GM19043 (cell line): Measurements from ENCODE around the gene MYCL.
A peak's percentile ranks its signal among the peaks of the same experiment; 100 is the strongest.

Experiments used
- ATAC-seq: cut with Tn5 transposase; IDR thresholded peaks from one replicate; pipeline ENCODE4 v1.9.1; 2021; ENCODE audit warnings: low read depth; ENCODE audit not compliant: unreplicated experiment

MYCL gene, protein sequence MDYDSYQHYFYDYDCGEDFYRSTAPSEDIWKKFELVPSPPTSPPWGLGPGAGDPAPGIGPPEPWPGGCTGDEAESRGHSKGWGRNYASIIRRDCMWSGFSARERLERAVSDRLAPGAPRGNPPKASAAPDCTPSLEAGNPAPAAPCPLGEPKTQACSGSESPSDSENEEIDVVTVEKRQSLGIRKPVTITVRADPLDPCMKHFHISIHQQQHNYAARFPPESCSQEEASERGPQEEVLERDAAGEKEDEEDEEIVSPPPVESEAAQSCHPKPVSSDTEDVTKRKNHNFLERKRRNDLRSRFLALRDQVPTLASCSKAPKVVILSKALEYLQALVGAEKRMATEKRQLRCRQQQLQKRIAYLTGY

DNA sequence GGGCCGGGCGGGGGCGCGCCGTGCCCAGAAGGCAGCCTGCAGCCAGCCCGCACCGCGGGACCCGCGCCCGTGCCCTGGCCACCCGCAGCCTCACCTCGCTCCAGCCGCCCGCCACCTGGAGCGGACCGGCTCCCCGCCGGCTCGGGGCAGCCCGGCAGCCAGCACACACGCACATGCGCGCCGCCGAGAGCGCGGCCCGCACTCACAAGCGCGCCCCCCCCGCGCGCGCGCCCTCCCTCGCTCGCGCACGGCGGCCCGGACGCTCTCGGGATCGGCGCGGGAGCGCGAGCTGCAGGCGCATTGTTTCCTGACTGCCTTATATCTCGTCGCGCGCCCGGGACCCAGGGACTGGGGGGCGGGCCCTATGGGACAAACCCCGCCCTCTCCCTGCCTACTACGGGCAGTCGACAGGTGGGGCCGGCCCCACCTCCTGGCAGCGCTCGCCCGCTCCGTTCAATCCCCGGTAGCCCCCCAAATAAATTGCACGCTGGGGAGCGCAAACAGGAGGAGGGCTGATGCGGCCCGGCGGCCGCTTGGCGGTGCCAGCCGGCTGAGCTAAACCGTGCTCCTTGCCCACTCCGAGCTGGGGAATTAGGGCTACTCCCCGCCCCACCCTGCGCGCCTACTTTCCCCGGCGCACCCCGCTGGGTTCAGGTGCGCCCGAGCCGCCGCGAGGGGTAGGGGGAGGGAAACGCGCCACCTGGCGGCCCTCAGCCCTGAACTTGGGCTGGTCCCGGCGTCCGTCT is at the start of gene MYCL:
Gene MYCL, minus strand, starts transcription at position 204 of the 746 bp plus-strand sequence. CDS start 483 bp downstream, outside the sequence.
- ATAC-seq = peak; percentile 69

DNA sequence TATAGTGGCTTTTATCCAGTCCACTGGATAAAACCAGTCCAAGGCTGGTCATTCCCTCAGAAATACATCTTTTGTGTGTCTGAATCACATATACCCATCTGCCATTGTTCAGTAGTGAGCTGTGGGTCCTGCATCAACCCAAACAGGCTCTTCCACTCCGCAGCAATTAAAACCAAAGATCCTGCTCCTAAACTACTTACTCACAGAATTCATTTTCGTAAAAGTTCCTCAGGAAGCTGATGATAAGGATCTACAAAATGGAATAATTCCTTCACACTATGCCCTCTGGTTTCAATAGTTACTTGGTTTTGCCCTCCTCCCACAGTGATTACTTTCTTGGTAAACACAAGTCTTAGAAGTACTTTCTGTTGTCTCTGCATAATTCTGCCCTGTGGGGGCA is 48.2 kb upstream of the MYCL start:
- no peak for ATAC-seq

DNA sequence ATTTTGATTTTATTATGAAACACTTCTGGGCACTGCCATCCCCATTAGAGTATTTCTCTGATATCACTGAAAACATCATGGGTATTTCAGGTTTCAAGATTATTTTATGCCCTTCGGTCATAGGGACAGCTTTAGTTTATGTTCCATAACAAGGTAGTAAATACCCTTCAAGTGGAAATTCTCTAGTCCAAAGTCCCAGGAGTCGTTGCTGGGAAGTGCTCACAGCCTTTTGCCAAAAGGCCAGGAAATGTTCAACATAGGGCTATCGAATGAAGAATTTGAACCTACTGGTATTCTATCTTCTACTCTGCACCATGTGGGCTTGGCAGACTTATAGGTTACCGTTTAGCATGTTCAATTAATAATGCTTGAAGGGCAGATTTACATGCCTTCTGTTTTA is 45.5 kb upstream of the MYCL start:
- no peak for ATAC-seq

DNA sequence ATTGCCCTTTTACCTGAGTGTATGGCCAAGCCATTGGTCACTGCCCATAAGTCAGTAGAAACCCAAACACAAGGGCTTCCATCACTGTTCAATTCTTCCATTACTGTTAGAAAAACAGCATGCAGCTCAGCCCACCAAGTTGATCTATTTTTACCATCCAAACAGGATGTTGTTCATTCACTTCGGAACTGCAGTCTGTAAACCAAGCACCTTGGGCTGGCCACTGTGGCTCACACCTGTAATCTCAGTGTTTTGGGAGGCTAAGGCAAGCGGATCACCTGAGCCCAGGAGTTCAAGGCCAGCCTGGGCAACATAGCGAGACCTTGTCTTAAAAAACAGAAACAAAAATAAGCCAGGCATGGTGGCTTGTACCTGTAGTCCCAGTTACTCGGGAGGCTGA is 44.5 kb upstream of the MYCL start:
- no peak for ATAC-seq

DNA sequence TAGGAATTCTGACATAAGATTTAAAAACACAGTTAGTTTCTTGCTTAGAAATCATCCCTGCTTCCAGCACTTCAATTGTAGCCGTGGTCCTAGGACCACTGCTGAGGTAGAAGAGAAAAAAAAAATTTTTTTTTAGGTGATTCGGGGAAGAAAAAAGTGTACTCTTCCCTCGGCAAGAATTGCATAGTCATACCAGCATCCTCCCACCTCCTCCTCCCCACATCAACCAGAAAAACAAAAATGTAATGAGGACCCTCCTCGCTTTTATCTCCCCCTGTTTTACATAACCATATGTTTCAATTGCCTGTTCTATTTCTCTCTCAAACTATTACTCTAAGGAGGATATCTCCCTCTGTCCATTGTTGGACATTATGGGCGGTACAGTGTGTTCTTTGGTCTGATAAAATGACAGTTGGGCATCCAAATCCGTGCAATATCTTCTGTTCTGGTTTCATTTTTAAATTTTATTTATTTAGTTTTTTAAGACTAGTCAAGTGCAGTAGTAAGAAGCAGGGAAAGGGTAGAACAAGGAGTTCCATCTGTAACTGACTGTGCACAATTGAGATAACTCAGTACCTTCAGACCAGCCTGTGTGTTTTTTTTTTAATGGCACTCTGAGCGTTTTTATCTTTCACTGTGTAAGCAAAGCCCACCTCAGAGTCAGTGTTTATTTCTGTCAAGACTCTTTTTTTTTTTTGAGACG is 42.8 kb upstream of the MYCL start:
- no peak for ATAC-seq

DNA sequence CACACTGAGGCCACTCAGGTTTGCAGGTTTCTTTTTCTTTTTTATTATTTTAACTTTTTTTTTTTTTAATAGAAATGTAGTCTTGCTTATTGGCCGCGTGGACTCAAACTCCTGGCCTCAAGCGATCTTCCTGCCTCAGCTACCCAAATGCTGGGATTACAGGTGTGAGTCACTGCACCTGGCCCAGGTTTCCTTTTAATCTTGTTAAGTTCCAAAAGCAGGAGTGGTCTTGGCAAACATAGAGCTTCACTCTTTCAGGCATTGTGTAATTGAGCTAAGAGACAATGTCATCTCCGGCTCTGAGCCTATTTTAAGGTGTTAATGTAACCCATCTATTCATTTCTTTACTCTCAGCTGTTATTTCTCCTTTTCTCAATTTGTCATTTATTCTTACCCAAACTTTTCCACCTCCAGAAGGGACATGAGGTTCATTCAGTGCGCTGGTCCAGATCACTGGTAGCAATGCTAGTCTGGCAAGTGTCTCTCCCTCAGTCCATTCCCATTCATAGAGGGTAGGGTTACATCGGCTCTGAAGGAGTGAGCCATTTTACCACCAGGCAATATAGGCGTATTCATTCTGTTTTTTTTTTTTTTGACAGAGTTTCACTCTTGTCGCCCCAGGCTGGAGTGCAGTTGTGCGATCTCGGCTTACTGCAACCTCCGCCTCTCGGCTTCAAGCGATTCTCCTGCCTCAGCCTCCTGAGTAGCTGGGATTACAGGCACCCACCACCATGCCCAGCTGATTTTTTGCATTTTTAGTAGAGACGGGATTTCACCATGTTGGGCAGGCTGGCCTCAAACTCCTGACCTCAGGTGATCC is 42.0 kb upstream of the MYCL start:
- ATAC-seq = no peak

DNA sequence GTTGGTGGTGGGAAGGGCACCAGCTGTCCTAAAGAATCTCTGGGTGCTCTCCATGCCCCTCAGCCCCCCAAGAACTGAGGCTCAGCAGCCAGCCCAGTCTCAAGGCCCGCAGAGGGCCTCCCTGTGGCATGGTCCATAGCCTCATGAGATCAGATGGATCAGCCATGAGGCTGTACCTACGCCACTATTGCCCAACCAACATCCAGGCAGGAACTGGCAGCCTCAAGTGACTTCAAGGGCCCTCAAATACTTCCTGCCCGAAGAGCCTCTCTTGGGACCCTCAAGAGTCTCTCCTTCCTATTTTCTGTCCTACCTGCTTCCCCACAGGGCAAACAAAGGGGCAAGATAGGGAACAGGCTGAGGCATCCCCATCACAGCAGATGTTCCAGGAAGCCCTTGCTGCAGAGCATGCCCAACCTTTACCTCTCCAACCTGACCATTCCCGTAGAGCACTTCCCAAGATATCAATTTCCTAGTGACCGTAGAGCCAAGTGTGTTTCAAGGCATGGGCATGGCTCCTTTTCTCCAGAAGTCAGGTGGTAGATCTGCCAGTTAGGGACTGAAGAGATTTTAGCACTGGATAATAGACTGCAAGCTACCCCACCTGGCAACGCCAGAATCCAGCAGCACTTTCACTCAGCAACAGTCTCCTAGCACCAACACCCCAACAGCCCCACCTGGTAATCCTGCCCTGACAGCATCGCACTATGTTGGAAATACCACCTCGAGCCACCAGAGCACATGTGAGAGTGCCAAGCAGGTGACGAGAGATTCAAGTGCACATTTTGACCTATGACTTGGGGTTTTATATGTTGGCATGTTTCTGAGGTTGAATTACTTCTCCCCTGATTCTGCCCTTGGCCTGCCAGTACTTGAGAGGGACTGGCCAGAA is 39.5 kb upstream of the MYCL start:
- no peak for ATAC-seq

DNA sequence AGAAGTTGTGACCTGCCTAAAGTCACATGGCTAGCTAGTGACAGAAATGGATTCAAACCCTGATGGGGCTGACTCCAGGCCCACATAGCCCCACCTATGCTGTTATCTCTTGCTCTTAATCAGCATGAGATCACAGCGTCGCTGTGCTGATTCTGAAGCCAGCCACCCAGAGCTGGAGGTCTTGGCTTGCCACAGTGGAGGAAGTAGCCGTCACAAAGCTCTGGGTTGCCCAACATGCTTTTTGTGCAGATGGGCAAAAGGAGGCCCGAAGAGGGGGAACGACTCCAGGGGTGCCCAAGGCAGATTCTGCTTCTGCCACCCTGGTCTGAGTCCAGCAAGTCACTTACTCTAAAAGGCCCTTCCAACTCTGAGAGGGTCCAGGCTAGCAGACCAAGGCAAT is 38.5 kb upstream of the MYCL start:
- no peak for ATAC-seq

DNA sequence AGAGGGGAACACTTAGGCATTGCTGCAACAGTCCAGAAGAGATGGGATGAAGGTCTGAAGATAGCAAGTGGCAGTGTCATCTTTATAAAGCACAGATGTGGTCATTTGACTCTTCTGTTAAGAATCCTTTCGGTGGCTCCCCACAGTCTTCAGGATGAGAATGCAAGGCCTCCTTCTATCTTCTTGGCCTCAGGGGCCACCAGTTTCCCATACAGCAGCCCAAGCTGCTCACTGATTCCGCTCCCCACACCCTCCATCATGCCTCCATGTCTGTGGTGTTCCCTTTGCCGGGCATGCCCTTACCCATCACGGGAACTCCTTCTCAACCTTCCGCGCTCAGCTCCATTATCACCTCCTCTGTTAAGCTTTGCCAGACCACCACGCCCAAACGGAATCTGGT is 37.1 kb upstream of the MYCL start:
- no peak for ATAC-seq

DNA sequence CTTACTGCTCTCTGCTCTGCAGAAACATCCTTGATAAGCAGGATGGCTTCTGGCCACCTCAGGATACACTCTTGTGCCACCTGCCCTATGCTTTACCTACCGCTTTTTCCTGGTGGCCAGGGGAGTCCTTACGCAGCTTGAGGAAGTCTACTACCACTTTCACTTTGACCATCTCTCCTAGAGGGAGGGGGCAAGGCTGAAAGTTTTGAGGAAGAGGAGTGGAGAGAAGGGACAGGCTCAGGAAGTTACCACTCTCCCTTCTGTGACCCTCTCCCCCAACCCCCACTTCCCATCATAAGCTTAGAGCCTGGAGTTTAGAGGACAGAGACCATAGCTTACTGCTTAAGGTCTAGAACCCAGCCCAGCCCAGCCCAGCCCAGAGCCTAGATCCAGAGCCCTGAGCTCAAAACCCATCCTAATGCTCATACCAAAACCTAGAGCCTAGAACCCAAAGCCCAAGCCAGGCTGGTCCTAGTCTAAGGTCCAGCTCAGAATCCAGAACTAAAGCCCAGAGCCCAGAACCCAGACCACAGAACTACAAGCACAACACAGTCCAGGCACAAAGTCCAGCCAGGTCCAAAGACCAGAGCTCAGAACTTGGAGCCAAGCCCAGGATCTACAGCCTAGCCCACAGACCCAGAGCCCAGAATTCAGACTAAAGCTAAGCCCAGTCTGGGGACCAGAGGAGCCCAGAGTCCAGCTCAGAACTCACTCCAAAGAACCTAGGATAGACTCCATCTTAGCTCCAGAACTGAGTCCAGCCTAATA is 35.2 kb upstream of the MYCL start:
- no peak for ATAC-seq

DNA sequence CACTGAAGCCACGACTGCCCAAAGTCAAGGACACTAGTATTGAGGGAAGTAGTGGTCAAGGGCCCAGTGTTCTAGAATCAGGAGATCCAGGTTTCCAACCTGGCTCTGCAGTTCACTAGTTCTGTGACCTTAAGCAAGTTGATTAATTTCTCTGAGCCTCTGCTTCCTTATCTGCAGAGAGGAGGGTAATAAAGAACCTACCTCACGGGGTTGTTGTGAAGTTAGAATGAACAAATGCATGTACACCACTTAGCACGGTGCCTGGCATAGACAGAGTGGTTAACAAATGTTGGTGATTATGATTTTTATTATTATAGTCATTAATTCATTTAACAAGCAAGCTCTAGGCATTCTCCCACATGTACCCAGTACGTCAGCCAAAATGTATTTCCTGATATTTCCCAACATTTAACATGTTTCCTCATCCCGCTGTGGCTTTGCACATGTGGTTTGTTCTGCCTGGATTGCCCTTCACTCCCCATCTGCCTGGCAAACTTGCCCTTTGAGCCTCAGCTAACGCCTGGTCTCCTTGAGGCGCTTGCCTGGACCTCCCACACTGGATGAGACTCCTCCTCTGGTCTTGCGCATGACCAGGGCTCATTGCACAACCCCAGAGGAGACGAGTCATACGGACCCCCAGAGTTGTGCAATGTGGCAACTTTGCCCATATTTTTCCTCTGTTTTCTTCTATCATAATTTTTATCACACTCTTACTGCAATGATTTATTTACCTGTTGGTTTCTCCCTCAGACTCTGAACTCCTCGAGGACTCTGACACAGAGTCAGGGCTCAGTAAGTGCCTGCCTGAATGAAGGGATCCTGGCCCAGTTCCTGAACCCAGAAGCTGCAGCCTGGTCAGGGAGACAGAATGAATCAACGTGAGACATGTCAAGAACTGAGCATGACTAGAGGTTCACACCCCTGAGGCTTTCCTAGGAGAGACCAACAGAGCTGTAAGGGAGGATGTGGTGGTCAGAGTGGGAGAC is 32.5 kb upstream of the MYCL start:
- ATAC-seq = no peak

DNA sequence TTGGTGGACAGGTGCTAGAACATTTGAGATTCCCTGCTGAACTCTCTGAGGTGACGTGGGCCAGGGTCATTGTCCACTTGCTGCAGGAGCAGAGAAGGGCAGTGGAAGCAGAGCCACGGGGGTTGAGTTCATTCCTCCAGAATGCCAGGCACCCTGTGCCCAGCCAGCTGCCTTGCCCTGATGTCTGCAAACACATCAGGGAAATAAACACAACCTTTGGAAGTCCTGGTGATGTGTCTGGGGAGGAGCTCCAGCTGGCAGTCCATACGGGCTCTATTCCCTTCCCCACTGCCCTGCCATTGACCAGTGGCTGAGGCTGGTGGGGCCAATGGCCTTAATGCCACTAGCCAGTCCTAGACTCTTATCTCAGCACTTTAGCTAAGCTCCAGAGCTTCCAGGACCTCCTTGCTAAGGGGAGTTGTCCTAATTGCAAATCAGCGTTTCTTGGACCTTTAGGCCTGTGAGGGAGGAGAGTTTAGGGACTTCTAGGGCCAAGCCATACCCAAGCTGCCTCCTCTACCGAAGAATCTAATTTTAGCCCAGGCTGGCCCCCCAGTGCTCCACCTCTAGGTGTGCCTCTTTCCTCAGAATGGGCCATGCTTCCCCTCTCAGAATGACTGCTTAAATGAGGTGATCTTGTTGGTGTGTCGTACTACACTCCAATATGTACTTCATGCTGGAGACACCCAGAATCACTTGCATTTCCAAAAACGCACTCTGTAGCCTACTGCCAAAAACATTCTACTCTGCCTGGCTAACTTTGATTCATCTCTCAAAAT is 27.3 kb upstream of the MYCL start:
- no peak for ATAC-seq

DNA sequence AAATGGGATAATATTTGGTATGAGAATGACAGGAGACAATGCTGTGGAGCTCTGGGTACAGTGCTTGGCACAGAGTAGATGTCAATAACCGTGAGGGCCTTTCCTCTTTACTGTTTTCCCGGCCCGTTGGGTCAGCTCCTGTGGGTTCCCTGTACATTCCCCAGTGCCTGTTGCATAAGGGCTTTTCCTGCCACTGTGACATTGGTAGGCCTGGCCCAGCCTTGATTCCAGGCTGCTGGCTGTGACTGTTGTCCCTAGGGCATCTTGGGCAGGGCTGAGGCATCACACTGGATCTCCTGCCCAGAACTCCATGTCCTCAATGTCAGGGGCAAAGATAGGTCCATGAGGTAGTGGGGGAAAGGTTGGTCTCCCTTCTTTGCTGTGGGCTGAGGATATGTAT is 25.8 kb upstream of the MYCL start:
- ATAC-seq = no peak

DNA sequence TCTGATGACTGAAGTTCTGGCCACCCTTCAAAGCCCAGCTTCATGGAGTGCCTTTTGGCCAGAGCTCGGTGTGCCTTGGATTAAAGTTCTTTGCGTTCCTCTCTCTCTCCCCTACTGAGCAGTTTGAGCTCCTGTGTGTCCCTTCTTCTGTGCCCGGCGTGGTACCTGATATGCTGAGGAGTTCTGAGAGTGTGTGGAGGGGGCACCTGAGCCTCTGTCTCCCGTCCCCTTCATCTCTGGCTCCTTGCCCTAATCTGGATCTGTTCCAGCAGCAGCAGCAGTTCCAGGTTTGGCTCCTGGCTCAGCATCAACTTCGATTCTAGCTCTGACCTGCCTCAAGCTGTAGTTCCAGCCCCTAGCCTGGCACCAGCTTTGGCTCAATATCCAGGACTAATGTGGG is 25.1 kb upstream of the MYCL start:
- no peak for ATAC-seq

DNA sequence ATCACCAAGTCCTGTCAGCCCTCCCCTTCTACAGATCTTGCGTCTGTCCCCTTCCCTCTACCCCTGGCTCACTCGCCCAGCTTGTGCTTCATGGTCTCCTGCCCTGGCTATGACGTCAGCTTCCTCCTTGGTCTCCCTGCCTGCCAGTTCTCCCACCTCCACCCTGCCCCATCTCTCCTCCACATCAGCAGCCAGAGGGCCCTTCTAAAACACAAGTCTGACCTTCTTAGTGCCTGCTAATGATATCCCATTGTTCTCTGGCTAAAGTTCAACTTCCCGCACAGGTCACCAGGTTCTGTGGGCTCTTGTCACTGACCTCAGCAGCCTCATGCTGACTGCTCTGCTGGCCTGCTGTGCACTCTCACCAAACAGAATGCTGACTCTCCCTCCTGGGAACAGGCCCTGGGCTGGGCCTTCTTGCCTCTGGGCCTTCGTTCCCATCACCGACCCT is 24.7 kb upstream of the MYCL start:
- no peak for ATAC-seq

DNA sequence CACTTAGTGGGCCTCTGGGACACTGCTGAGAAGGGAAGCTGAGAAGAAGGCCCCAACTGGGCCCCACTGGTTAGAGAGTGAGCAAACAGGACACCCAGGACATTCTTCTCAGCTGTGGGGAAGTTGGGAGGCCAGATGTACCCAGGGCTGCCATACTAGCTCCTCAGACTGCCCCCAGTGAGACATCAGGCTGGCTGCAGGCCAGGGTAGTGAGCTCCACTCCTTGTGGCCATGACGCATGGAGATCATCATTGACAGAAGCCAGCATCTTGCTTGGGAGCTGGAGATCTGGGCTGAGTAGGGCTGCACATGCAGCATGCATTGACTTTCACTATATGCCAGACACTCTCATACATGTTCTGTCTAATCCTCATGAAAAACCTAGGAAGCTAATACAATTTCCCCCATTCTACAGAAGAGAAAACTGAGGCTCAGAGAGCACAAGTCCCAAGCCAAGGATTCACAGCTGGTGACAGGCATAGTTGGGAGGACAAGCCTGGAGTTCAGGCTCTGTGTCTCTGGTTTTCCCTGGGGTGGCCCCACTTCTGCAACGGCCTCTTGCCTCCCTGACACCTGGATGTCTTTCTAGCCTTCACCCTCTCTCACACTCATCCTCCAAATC is 24.1 kb upstream of the MYCL start:
- no peak for ATAC-seq
